Upper lobe of right lung (tissue), 1 donor: ENCODE data around the gene KCND3. TPM values are rescaled to one million over a fixed set of nuclear protein-coding genes. Genes with fewer than 3 reads are reported as not detected.

Experiments
- ATAC-seq: fragments of 200-7000 bp; cut with Tn5 transposase; one replicate; pipeline ENCODE4 v1.9.1; 2020; ENCODE audit warnings: mild to moderate bottlenecking, moderate library complexity
- DNase-seq: peaks from one replicate; pipeline ENCODE4 v3.0.0-alpha.2; 2020
- H3K27ac ChIP-seq: fragments of 200-600 bp; one replicate; pipeline ENCODE4 v1.8.0; 2022
- H3K27me3 ChIP-seq: fragments of 200-600 bp; one replicate; pipeline ENCODE4 v1.8.0; 2022; ENCODE audit warnings: mild to moderate bottlenecking
- H3K36me3 ChIP-seq: fragments of 200-600 bp; one replicate; pipeline ENCODE4 v1.8.0; 2022
- H3K4me1 ChIP-seq: fragments of 200-600 bp; one replicate; pipeline ENCODE4 v1.8.0; 2022
- H3K4me3 ChIP-seq: fragments of 200-600 bp; one replicate; pipeline ENCODE4 v1.8.0; 2022; ENCODE audit warnings: mild to moderate bottlenecking
- H3K9me3 ChIP-seq: fragments of 200-600 bp; one replicate; pipeline ENCODE4 v1.8.0; 2022
- CTCF ChIP-seq: fragments of 200-600 bp; IDR thresholded peaks from one replicate; pipeline ENCODE4 v1.8.0; 2022; ENCODE audit warnings: antibody characterized with exemption
- intact Hi-C: fragments of 100-400 bp; cut with DNase I; formaldehyde crosslinking; loops from one replicate; pipeline ENCODE4 v1.11.0; 2022
- total RNA-seq: library from RNA; stranded (reverse); fragmentation: NEBNext Ultra II Directional; extraction: Animal tissue kit (Norgen Biotek cat#: 25700); gene quantifications from one replicate; pipeline ENCODE4 v1.2.1, GENCODE V29; 2021
- donor health status: DM: no; HTN: yes; CAD: no; lungs with severe emphysema.

Gene KCND3
- total RNA-seq, 1 donor from 2014 or later: 6.3 TPM

GRCh38 chr1:111749628-111750027 lies 239.8 kb downstream of the KCND3 start:
- no peak for ATAC-seq
- H3K4me1 ChIP-seq: no peaks in the 10 kb centered on the region
- no peak for TF ChIP-seq CTCF
- no peak overlapping the region for H3K4me3 ChIP-seq
- intact Hi-C loops: loop anchor here (10.0 kb wide), 1 partner anchor 265 kb away; no protein-coding TSS in a partner anchor
- H3K36me3 ChIP-seq: no peaks in the 10 kb centered on the region
- H3K27ac ChIP-seq: no peak overlapping the region
- no peaks in the 10 kb centered on the region for H3K9me3 ChIP-seq
- DNase-seq: no peak
- H3K27me3 ChIP-seq: no peaks in the 10 kb centered on the region

GRCh38 chr1:111747947-111748346 lies 241.5 kb downstream of the KCND3 start:
- no peak overlapping the region for H3K27ac ChIP-seq
- H3K4me3 ChIP-seq: no peak overlapping the region
- DNase-seq (no peak), ATAC-seq (no peak)
- no peaks in the 10 kb centered on the region for H3K4me1 ChIP-seq
- H3K9me3 ChIP-seq: no peaks in the 10 kb centered on the region
- no peak for TF ChIP-seq CTCF
- H3K36me3 ChIP-seq: no peaks in the 10 kb centered on the region
- H3K27me3 ChIP-seq: no peaks in the 10 kb centered on the region
- intact Hi-C loops: no loop called here

GRCh38 chr1:111747282-111747734 lies 242.2 kb downstream of the KCND3 start:
- H3K27ac ChIP-seq: no peak overlapping the region
- H3K4me1 ChIP-seq: no peaks in the 10 kb centered on the region
- H3K4me3 ChIP-seq: no peak overlapping the region
- intact Hi-C loops: no loop called here
- TF ChIP-seq CTCF: peak; percentile 68
- H3K36me3 ChIP-seq: no peaks in the 10 kb centered on the region
- peak; percentile 95 for ATAC-seq
- no peaks in the 10 kb centered on the region for H3K9me3 ChIP-seq
- DNase-seq: no peak
- H3K27me3 ChIP-seq: no peaks in the 10 kb centered on the region

GRCh38 chr1:111746614-111746999 lies 242.9 kb downstream of the KCND3 start:
- H3K36me3 ChIP-seq: no peaks in the 10 kb centered on the region
- no peak for DNase-seq
- no peak for ATAC-seq
- TF ChIP-seq CTCF: no peak
- intact Hi-C loops: no loop called here
- no peaks in the 10 kb centered on the region for H3K9me3 ChIP-seq
- H3K27ac ChIP-seq: no peak overlapping the region
- no peaks in the 10 kb centered on the region for H3K4me1 ChIP-seq
- no peaks in the 10 kb centered on the region for H3K27me3 ChIP-seq
- H3K4me3 ChIP-seq: no peak overlapping the region

GRCh38 chr1:111745675-111746613 lies 243.5 kb downstream of the KCND3 start:
- DNase-seq: no peak
- Histone ChIP-seq H3K27me3 (no peaks in the 10 kb centered on the region), H3K4me1 (no peaks in the 10 kb centered on the region), H3K27ac (no peak overlapping the region), H3K9me3 (no peaks in the 10 kb centered on the region), H3K36me3 (no peaks in the 10 kb centered on the region), H3K4me3 (no peak overlapping the region)
- intact Hi-C loops: no loop called here
- ATAC-seq: no peak
- TF ChIP-seq CTCF: no peak
